ENCODE results near the gene ZNF532.

The ZNF532 gene

GRCh38 chr18:58922995-58923394 lies 58.3 kb downstream of the ZNF532 start:
- Histone ChIP-seq H3K79me2 (ENCODE audit: control insufficient read depth, insufficient read depth, low read length, poor library complexity) (peaks cover 5% of the 10 kb centered on the region), H3K4me3 (ENCODE audit: low read depth, low read length) (no peak overlapping the region), H4K8ac (ENCODE audit: low read depth, low read length) (no peak overlapping the region), H3K18ac (ENCODE audit: low read length) (no peak overlapping the region), H3K14ac (ENCODE audit: low read length) (no peak overlapping the region), H3K9ac (ENCODE audit: low read length) (no peak overlapping the region), H3K27me3 (ENCODE audit: insufficient read depth, low read length) (no peaks in the 10 kb centered on the region), H3K4me1 (ENCODE audit: control insufficient read depth in 1 of 2, insufficient read depth in 2 of 2, low read length in 2 of 2) (peaks cover 5% of the 10 kb centered on the region in 2 experiments), H2BK120ac (ENCODE audit: insufficient read depth, low read length, poor library complexity) (no peak overlapping the region), H2AFZ (ENCODE audit: insufficient read depth, low read length, poor library complexity) (no peak overlapping the region), H4K91ac (ENCODE audit: low read depth, low read length) (no peak overlapping the region), H3K4ac (ENCODE audit: low read depth, low read length) (peak overlapping the region; percentile 49), H3K4me2 (ENCODE audit: low read length) (no peak overlapping the region), H3K23ac (ENCODE audit: low read length) (no peak overlapping the region), H2BK12ac (ENCODE audit: low read length) (no peak overlapping the region), H2BK5ac (ENCODE audit: low read depth, low read length, poor library complexity) (no peak overlapping the region), H3K79me1 (ENCODE audit: low read length) (peaks cover 2% of the 10 kb centered on the region), H3K27ac (ENCODE audit: low read depth, low read length) (no peak overlapping the region), H3K9me3 (ENCODE audit: insufficient read depth, low read depth, low read length) (peaks cover 3% of the 10 kb centered on the region), H4K12ac (ENCODE audit: low read depth, low read length) (no peak overlapping the region), H2AK5ac (ENCODE audit: low read length) (no peak overlapping the region), H3K36me3 (ENCODE audit: control insufficient read depth in 1 of 2, insufficient read depth in 2 of 2, low read length in 2 of 2) (peaks cover 38 to 43% of the 10 kb centered on the region in 2 experiments)
- no CpG with 5 or more reads among the region's 10 CpGs for WGBS (ENCODE audit: extremely low coverage, insufficient coverage, insufficient read length)
- DNase-seq = no peak

- H3K27me3 ChIP-seq (ENCODE audit: insufficient read depth, low read length) = no peaks in the 10 kb centered on the region
- H2AK5ac ChIP-seq (ENCODE audit: low read length) = no peak overlapping the region
- H2AFZ ChIP-seq (ENCODE audit: insufficient read depth, low read length, poor library complexity) = no peak overlapping the region
- H4K8ac ChIP-seq (ENCODE audit: low read depth, low read length) = no peak overlapping the region
- peaks cover 2% of the 10 kb centered on the region for H3K79me1 ChIP-seq (ENCODE audit: low read length)
- peaks cover 9% of the 10 kb centered on the region for H3K79me2 ChIP-seq (ENCODE audit: control insufficient read depth, insufficient read depth, low read length, poor library complexity)
- H2BK5ac ChIP-seq (ENCODE audit: low read depth, low read length, poor library complexity) = no peak overlapping the region
- no peak overlapping the region for H2BK12ac ChIP-seq (ENCODE audit: low read length)
- H3K4me2 ChIP-seq (ENCODE audit: low read length) = no peak overlapping the region
- H4K12ac ChIP-seq (ENCODE audit: low read depth, low read length) = no peak overlapping the region
- peaks cover 3% of the 10 kb centered on the region for H3K9me3 ChIP-seq (ENCODE audit: insufficient read depth, low read depth, low read length)
- H3K36me3 ChIP-seq (ENCODE audit: control insufficient read depth in 1 of 2, insufficient read depth in 2 of 2, low read length in 2 of 2) = peaks cover 24 to 30% of the 10 kb centered on the region in 2 experiments
- no peak overlapping the region for H3K18ac ChIP-seq (ENCODE audit: low read length)
- WGBS (ENCODE audit: extremely low coverage, insufficient coverage, insufficient read length) = no CpG with 5 or more reads among the region's 3 CpGs
- no peak overlapping the region for H4K91ac ChIP-seq (ENCODE audit: low read depth, low read length)
- no peak overlapping the region for H3K9ac ChIP-seq (ENCODE audit: low read length)
- H3K4me3 ChIP-seq (ENCODE audit: low read depth, low read length) = no peak overlapping the region
- no peak overlapping the region for H3K27ac ChIP-seq (ENCODE audit: low read depth, low read length)
- H3K23ac ChIP-seq (ENCODE audit: low read length) = no peak overlapping the region
- no peak for DNase-seq
- H3K4ac ChIP-seq (ENCODE audit: low read depth, low read length) = peak overlapping the region; percentile 6
- H3K14ac ChIP-seq (ENCODE audit: low read length) = no peak overlapping the region
- H2BK120ac ChIP-seq (ENCODE audit: insufficient read depth, low read length, poor library complexity) = no peak overlapping the region
- peaks cover 6 to 7% of the 10 kb centered on the region in 2 experiments for H3K4me1 ChIP-seq (ENCODE audit: control insufficient read depth in 1 of 2, insufficient read depth in 2 of 2, low read length in 2 of 2)
Measured at GRCh38 chr18:58924473-58924872, 59.8 kb downstream of the ZNF532 start.

DNA sequence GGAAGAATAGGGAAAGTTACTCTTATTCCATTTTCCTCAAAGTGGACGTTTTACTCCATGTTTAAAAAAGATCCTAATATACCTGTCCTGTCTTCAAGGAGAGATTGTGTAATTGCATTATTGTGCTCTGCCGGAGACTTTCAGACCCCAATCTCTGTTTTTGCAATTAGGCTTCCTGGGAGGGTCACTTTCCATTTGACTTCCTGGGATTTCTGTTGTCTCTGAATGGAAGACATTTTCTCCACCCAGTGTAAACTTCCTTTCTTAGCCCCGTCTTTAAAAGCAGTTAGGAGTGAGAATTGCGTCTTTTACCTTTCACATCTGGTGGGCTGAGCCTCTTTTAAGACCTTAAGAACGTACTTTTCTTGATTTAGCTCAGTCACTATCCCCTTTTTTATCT lies 63.0 kb downstream of the ZNF532 start:
- H4K91ac ChIP-seq (ENCODE audit: low read depth, low read length) = no peak overlapping the region
- H3K4me2 ChIP-seq (ENCODE audit: low read length) = no peak overlapping the region
- no peak overlapping the region for H2AFZ ChIP-seq (ENCODE audit: insufficient read depth, low read length, poor library complexity)
- H4K12ac ChIP-seq (ENCODE audit: low read depth, low read length) = no peak overlapping the region
- H3K79me2 ChIP-seq (ENCODE audit: control insufficient read depth, insufficient read depth, low read length, poor library complexity) = peaks cover 6% of the 10 kb centered on the region
- WGBS (ENCODE audit: extremely low coverage, insufficient coverage, insufficient read length) = no CpG with 5 or more reads among the region's 5 CpGs
- H3K9me3 ChIP-seq (ENCODE audit: insufficient read depth, low read depth, low read length) = peaks cover 3% of the 10 kb centered on the region
- peaks cover 12 to 17% of the 10 kb centered on the region in 2 experiments for H3K36me3 ChIP-seq (ENCODE audit: control insufficient read depth in 1 of 2, insufficient read depth in 2 of 2, low read length in 2 of 2)
- no peak overlapping the region for H4K8ac ChIP-seq (ENCODE audit: low read depth, low read length)
- no peak overlapping the region for H2AK5ac ChIP-seq (ENCODE audit: low read length)
- H3K9ac ChIP-seq (ENCODE audit: low read length) = no peak overlapping the region
- no peak overlapping the region for H3K14ac ChIP-seq (ENCODE audit: low read length)
- no peak overlapping the region for H3K4me3 ChIP-seq (ENCODE audit: low read depth, low read length)
- no peak overlapping the region for H2BK5ac ChIP-seq (ENCODE audit: low read depth, low read length, poor library complexity)
- H2BK12ac ChIP-seq (ENCODE audit: low read length) = no peak overlapping the region
- DNase-seq = no peak
- H3K18ac ChIP-seq (ENCODE audit: low read length) = no peak overlapping the region
- H3K23ac ChIP-seq (ENCODE audit: low read length) = no peak overlapping the region
- H3K4me1 ChIP-seq (ENCODE audit: control insufficient read depth in 1 of 2, insufficient read depth in 2 of 2, low read length in 2 of 2) = peaks cover 5 to 6% of the 10 kb centered on the region in 2 experiments
- H3K79me1 ChIP-seq (ENCODE audit: low read length) = no peaks in the 10 kb centered on the region
- H3K27me3 ChIP-seq (ENCODE audit: insufficient read depth, low read length) = no peaks in the 10 kb centered on the region
- no peak overlapping the region for H3K4ac ChIP-seq (ENCODE audit: low read depth, low read length)
- no peak overlapping the region for H3K27ac ChIP-seq (ENCODE audit: low read depth, low read length)
- no peak overlapping the region for H2BK120ac ChIP-seq (ENCODE audit: insufficient read depth, low read length, poor library complexity)

DNA sequence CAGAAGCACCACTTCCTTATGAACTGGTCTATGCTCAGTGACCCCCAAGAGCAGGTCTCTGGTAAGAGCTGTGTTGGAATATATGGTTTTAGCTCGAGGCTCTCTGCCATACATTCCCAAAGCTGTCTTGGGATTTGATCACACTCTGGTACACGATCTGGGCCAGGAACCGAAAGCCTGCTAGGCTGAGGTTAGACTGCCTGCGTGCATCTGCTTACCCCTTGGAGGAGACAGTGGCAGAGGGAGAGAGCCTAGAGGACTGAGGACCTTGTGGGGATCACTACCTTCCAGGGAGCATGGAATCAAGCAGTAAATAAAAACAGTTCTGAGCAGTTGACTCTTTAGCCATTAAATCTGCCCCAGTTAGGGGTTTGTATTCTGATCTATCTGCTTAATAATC lies 63.7 kb downstream of the ZNF532 start:
- Histone ChIP-seq H2AK5ac (ENCODE audit: low read length) (no peak overlapping the region), H3K27ac (ENCODE audit: low read depth, low read length) (no peak overlapping the region), H2BK120ac (ENCODE audit: insufficient read depth, low read length, poor library complexity) (no peak overlapping the region), H2BK5ac (ENCODE audit: low read depth, low read length, poor library complexity) (no peak overlapping the region), H2AFZ (ENCODE audit: insufficient read depth, low read length, poor library complexity) (no peak overlapping the region), H3K4ac (ENCODE audit: low read depth, low read length) (peak overlapping the region; percentile 82), H3K79me1 (ENCODE audit: low read length) (no peaks in the 10 kb centered on the region), H3K4me1 (ENCODE audit: control insufficient read depth in 1 of 2, insufficient read depth in 2 of 2, low read length in 2 of 2) (peaks cover 5 to 6% of the 10 kb centered on the region in 2 experiments), H2BK12ac (ENCODE audit: low read length) (no peak overlapping the region), H4K91ac (ENCODE audit: low read depth, low read length) (no peak overlapping the region), H3K18ac (ENCODE audit: low read length) (no peak overlapping the region), H3K9ac (ENCODE audit: low read length) (no peak overlapping the region), H3K23ac (ENCODE audit: low read length) (no peak overlapping the region), H3K4me3 (ENCODE audit: low read depth, low read length) (no peak overlapping the region), H3K9me3 (ENCODE audit: insufficient read depth, low read depth, low read length) (peaks cover 3% of the 10 kb centered on the region), H3K79me2 (ENCODE audit: control insufficient read depth, insufficient read depth, low read length, poor library complexity) (peaks cover 6% of the 10 kb centered on the region), H3K4me2 (ENCODE audit: low read length) (no peak overlapping the region), H3K27me3 (ENCODE audit: insufficient read depth, low read length) (no peaks in the 10 kb centered on the region), H4K8ac (ENCODE audit: low read depth, low read length) (no peak overlapping the region), H3K36me3 (ENCODE audit: control insufficient read depth in 1 of 2, insufficient read depth in 2 of 2, low read length in 2 of 2) (peaks cover 6 to 10% of the 10 kb centered on the region in 2 experiments), H4K12ac (ENCODE audit: low read depth, low read length) (no peak overlapping the region), H3K14ac (ENCODE audit: low read length) (no peak overlapping the region)
- DNase-seq = no peak
- WGBS (ENCODE audit: extremely low coverage, insufficient coverage, insufficient read length) = no CpG with 5 or more reads among the region's 4 CpGs
